ENCODE data around the gene ZNF574. TPM values are rescaled to one million over a fixed set of nuclear protein-coding genes. Genes with fewer than 3 reads are reported as not detected.

The ZNF574 gene
- polyA plus RNA-seq, 1 of the 3 experiments (the other 2 are of a cell fraction) = 8.5 TPM

- ChIA-PET CTCF (interaction anchor here (1.1 to 1.7 kb wide), 2 partner anchors 25 to 36 kb away, joined by 3 to 4 read pairs; no protein-coding TSS in a partner anchor), POLR2A (no interaction called here)
- Histone ChIP-seq H3K9ac (no peak overlapping the region), H3K79me2 (ENCODE audit: insufficient read depth) (no peaks in the 10 kb centered on the region), H3K9me3 (no peaks in the 10 kb centered on the region), H3K4me3 (ENCODE audit: low read depth in 2 of 2, low read length in 1 of 2) (no peak overlapping the region), H4K20me1 (ENCODE audit: insufficient read depth) (no peaks in the 10 kb centered on the region), H3K27ac (ENCODE audit: low read depth in 2 of 2, low read length in 1 of 2) (peak overlapping the region in 1 of 2 experiments; percentile 17; a peak in 1 of 4 replicates), H3K4me2 (no peak overlapping the region), H3K27me3 (ENCODE audit: insufficient read depth) (peaks cover 16% of the 10 kb centered on the region), H3K36me3 (replicated peaks in 1 of 2; ENCODE audit: control insufficient read depth in 1 of 2, insufficient read depth in 2 of 2, low read length in 1 of 2) (no peaks in the 10 kb centered on the region), H3K4me1 (ENCODE audit: control insufficient read depth in 1 of 2, insufficient read depth in 2 of 2, low read depth in 1 of 2, low read length in 1 of 2) (peaks cover 0 to 30% of the 10 kb centered on the region in 2 experiments; a peak in 2 of 4 replicates), H3F3A (replicated peaks; ENCODE audit: insufficient read depth) (no peaks in the 10 kb centered on the region), H2AFZ (ENCODE audit: low read depth) (no peak overlapping the region), H3K9me2 (no peaks in the 10 kb centered on the region)
- WGBS (ENCODE audit: low lambda C conversion rate) = 86% methylated on average over 6 of the region's 9 CpGs
- DNase-seq = no peak
- TF ChIP-seq REST (IDR thresholded peaks at IDR 0.05; ENCODE audit: low read depth, low read length) (no peak), TEAD4 (IDR thresholded peaks at IDR 0.05; ENCODE audit: borderline replicate concordance, insufficient read depth) (no peak), ELF1 (IDR thresholded peaks at IDR 0.05) (no peak), TAF1 (IDR thresholded peaks at IDR 0.05; ENCODE audit: borderline replicate concordance, low read depth, low read length) (no peak), TCF12 (IDR thresholded peaks at IDR 0.05) (no peak), POLR2AphosphoS5 (IDR thresholded peaks at IDR 0.05; ENCODE audit: low read depth, low read length) (no peak)
- TF ChIP-seq, protein P1, sequence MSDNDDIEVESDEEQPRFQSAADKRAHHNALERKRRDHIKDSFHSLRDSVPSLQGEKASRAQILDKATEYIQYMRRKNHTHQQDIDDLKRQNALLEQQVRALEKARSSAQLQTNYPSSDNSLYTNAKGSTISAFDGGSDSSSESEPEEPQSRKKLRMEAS (IDR thresholded peaks at IDR 0.05; ENCODE audit: low read depth) = no peak
These were observed 10.5 kb upstream of the ZNF574 start for GRCh38 chr19:42065511-42065910.

GRCh38 chr19:42066075-42066754 is 9.8 kb upstream of the ZNF574 start:
- Histone ChIP-seq H2AFZ (ENCODE audit: low read depth) (no peak overlapping the region), H3K36me3 (replicated peaks in 1 of 2; ENCODE audit: control insufficient read depth in 1 of 2, insufficient read depth in 2 of 2, low read length in 1 of 2) (no peaks in the 10 kb centered on the region), H3K4me2 (no peak overlapping the region), H3K9ac (no peak overlapping the region), H3F3A (replicated peaks; ENCODE audit: insufficient read depth) (no peaks in the 10 kb centered on the region), H3K9me2 (no peaks in the 10 kb centered on the region), H3K79me2 (ENCODE audit: insufficient read depth) (no peaks in the 10 kb centered on the region), H3K9me3 (no peaks in the 10 kb centered on the region), H3K27me3 (ENCODE audit: insufficient read depth) (peaks cover 16% of the 10 kb centered on the region), H3K4me1 (ENCODE audit: control insufficient read depth in 1 of 2, insufficient read depth in 2 of 2, low read depth in 1 of 2, low read length in 1 of 2) (peaks cover 0 to 35% of the 10 kb centered on the region in 2 experiments; a peak in 2 of 4 replicates), H3K4me3 (ENCODE audit: low read depth in 2 of 2, low read length in 1 of 2) (no peak overlapping the region), H3K27ac (ENCODE audit: low read depth in 2 of 2, low read length in 1 of 2) (peak overlapping the region in 1 of 2 experiments; percentile 67; a peak in 2 of 4 replicates), H4K20me1 (ENCODE audit: insufficient read depth) (no peaks in the 10 kb centered on the region)
- TF ChIP-seq FOXM1 (IDR thresholded peaks at IDR 0.05; ENCODE audit: low read depth) = no peak
- TF ChIP-seq MXI1 (IDR thresholded peaks at IDR 0.05; ENCODE audit: low read depth, low read length) = peak; percentile 48; the same call in 1 of the 2 replicates
- TF ChIP-seq RCOR1 (IDR thresholded peaks at IDR 0.05; ENCODE audit: low read length) = peak; percentile 51; the same call in 1 of the 2 replicates
- TF ChIP-seq RFX5 (IDR thresholded peaks at IDR 0.05; ENCODE audit: low read length) = peak; percentile 98
- DNase-seq = peak; percentile 97
- CTCF ChIA-PET = interaction anchor here (1.1 to 2.2 kb wide), 2 partner anchors 26 to 32 kb away, joined by 3 to 7 read pairs; no protein-coding TSS in a partner anchor
- POLR2A ChIA-PET = no interaction called here
- WGBS (ENCODE audit: low lambda C conversion rate) = 33% methylated on average over 8 of the region's 9 CpGs
